Nephron (organoid): ENCODE data around the gene WIPF2.

Experiments
- H3K27ac Mint-ChIP-seq, 3 experiments: 2 replicates each; pipeline ENCODE4 v1.8.0; 2020; ENCODE audit warnings: mixed read lengths in 3 of 3, mild to moderate bottlenecking in 2 of 3, moderate library complexity in 1 of 3
- H3K27me3 Mint-ChIP-seq: 2 replicates; pipeline ENCODE4 v1.8.0; 2021; ENCODE audit warnings: low read depth, mild to moderate bottlenecking, moderate library complexity, mixed read lengths
- H3K36me3 Mint-ChIP-seq: 2 replicates; pipeline ENCODE4 v1.8.0; 2020; ENCODE audit warnings: low read depth, mixed read lengths
- H3K4me1 Mint-ChIP-seq: 2 replicates; pipeline ENCODE4 v1.8.0; 2020; ENCODE audit warnings: mixed read lengths
- H3K4me3 Mint-ChIP-seq, 3 experiments: 2 replicates each; pipeline ENCODE4 v1.8.0; 2020; ENCODE audit warnings: mild to moderate bottlenecking in 3 of 3, mixed read lengths in 3 of 3, moderate library complexity in 2 of 3
- H3K9me3 Mint-ChIP-seq: 2 replicates; pipeline ENCODE4 v1.8.0; 2020; ENCODE audit warnings: mixed read lengths
- TF ChIP-seq, protein P1 (sequence below), 3 experiments: fragments of 200-600 bp; sonication (generic); IDR thresholded peaks; one replicate each; pipeline ENCODE4 v1.5.0; 2021; ENCODE audit warnings: antibody characterized with exemption in 3 of 3; ENCODE audit not compliant: unreplicated experiment in 3 of 3

Gene WIPF2

GRCh38 chr17:40178660-40179059, 40.4 kb upstream of the WIPF2 start:
- Mint-ChIP-seq H3K27me3 (peaks cover 5% of the 10 kb centered on the region), H3K27ac (no peak overlapping the region), H3K9me3 (no peaks in the 10 kb centered on the region), H3K36me3 (peaks cover 22% of the 10 kb centered on the region), H3K4me3 (peak overlapping the region; percentile 78 to 80 (median 78)), H3K4me1 (peaks cover 17% of the 10 kb centered on the region)
- TF ChIP-seq, protein P1, sequence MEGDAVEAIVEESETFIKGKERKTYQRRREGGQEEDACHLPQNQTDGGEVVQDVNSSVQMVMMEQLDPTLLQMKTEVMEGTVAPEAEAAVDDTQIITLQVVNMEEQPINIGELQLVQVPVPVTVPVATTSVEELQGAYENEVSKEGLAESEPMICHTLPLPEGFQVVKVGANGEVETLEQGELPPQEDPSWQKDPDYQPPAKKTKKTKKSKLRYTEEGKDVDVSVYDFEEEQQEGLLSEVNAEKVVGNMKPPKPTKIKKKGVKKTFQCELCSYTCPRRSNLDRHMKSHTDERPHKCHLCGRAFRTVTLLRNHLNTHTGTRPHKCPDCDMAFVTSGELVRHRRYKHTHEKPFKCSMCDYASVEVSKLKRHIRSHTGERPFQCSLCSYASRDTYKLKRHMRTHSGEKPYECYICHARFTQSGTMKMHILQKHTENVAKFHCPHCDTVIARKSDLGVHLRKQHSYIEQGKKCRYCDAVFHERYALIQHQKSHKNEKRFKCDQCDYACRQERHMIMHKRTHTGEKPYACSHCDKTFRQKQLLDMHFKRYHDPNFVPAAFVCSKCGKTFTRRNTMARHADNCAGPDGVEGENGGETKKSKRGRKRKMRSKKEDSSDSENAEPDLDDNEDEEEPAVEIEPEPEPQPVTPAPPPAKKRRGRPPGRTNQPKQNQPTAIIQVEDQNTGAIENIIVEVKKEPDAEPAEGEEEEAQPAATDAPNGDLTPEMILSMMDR (IDR thresholded peaks at IDR 0.05; ENCODE audit: unreplicated experiment in 3 of 3), result no peak

DNA sequence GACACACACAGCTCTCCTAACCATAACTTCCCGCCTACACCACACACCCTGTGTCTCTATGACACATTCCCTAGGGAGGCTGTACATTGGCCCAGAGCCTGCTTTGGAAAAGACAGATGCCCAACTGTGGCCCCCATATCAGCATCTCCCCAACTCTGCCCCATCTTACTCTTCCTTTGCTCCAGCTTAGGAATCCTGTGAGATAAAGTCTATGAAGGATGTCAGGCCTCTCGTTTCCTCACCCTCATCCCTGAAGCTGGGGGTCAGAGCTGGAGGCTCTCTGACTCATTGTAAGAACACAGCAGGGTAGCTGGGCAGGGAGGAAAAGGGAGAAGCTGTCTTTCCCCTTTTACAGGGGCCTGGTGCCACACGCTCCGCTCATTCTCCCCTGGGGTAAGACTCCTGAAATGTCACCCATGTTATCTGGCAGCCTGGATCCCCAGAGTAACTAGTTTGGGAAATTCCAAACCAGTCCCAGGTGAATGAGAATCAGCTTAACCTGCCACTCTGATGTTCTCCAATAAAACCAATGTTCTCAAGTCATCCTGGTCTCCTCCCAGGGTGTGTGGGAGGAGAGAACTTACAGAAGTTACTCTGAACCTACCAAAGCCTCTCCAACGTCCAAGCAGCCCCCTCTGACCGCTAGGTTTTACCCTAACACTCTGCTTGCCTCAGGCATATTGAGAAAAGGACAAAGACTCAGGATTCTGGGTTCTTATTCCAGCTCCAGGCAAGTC, 39.0 kb upstream of the WIPF2 start:
- peaks cover 15% of the 10 kb centered on the region for H3K36me3 Mint-ChIP-seq
- peak overlapping the region; percentile 55 to 84 (median 68) for H3K4me3 Mint-ChIP-seq
- TF ChIP-seq, protein P1 (IDR thresholded peaks at IDR 0.05; ENCODE audit: unreplicated experiment in 3 of 3), result no peak
- peaks cover 17% of the 10 kb centered on the region for H3K4me1 Mint-ChIP-seq
- peak overlapping the region; percentile 9 to 71 (median 58) for H3K27ac Mint-ChIP-seq
- H3K27me3 Mint-ChIP-seq, result peaks cover 5% of the 10 kb centered on the region
- no peaks in the 10 kb centered on the region for H3K9me3 Mint-ChIP-seq

GRCh38 chr17:40180694-40181093, 38.4 kb upstream of the WIPF2 start:
- peak overlapping the region; percentile 20 to 51 (median 49) for H3K4me3 Mint-ChIP-seq
- peaks cover 17% of the 10 kb centered on the region for H3K4me1 Mint-ChIP-seq
- H3K9me3 Mint-ChIP-seq, result no peaks in the 10 kb centered on the region
- TF ChIP-seq, protein P1 (IDR thresholded peaks at IDR 0.05; ENCODE audit: unreplicated experiment in 3 of 3), result no peak
- H3K27me3 Mint-ChIP-seq, result peaks cover 5% of the 10 kb centered on the region
- H3K36me3 Mint-ChIP-seq, result peaks cover 15% of the 10 kb centered on the region
- H3K27ac Mint-ChIP-seq, result peak overlapping the region; percentile 9 to 71 (median 58)

GRCh38 chr17:40181205-40181604, 37.9 kb upstream of the WIPF2 start:
- no peak overlapping the region for H3K4me3 Mint-ChIP-seq
- peaks cover 17% of the 10 kb centered on the region for H3K4me1 Mint-ChIP-seq
- H3K27me3 Mint-ChIP-seq, result peaks cover 4% of the 10 kb centered on the region
- no peak overlapping the region for H3K27ac Mint-ChIP-seq
- H3K36me3 Mint-ChIP-seq, result peaks cover 10% of the 10 kb centered on the region
- no peaks in the 10 kb centered on the region for H3K9me3 Mint-ChIP-seq
- TF ChIP-seq, protein P1 (IDR thresholded peaks at IDR 0.05; ENCODE audit: unreplicated experiment in 3 of 3), result no peak

DNA sequence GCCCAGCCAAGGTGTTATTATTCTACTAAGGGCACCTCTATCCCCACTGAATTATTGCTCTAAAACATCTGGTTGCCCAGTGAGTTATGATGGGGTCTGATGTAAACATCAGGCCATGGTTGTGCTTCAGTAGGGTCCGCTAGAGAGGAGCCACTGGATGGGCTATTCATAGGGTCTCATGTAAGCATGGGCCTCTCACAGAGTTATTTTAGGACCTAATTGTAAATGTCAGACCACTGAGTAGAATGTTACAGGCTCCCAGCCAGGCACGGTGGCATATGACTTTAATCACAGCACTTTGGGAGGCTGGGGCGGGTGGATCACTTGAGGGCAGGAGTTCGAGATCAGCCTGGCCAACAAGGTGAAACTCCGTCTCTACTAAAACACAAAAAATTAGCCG, 36.5 kb upstream of the WIPF2 start:
- no peak overlapping the region for H3K4me3 Mint-ChIP-seq
- TF ChIP-seq, protein P1 (IDR thresholded peaks at IDR 0.05; ENCODE audit: unreplicated experiment in 3 of 3), result no peak
- H3K27me3 Mint-ChIP-seq, result no peaks in the 10 kb centered on the region
- H3K4me1 Mint-ChIP-seq, result peaks cover 11% of the 10 kb centered on the region
- no peaks in the 10 kb centered on the region for H3K9me3 Mint-ChIP-seq
- no peak overlapping the region for H3K27ac Mint-ChIP-seq
- H3K36me3 Mint-ChIP-seq, result peaks cover 7% of the 10 kb centered on the region

DNA sequence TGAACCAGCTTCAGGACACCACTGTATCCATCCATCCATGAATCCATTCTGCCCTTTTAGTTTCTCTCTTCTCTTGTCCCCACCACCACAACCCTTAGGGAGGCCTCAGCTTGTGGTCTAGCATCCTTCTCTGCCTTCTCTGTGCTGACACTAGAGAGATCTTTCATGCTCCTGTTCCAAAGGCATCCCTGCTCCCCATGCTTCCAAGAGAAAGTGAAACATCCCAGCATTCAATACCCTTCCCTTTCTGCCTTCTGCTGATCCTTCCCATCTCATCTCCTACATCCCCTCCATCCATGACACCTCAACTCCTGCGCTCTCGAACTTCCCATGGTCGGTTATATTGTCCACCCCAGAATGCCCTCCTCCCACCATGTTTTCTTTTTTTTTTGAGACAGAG, 31.9 kb upstream of the WIPF2 start:
- Mint-ChIP-seq H3K4me1 (peaks cover 6% of the 10 kb centered on the region), H3K9me3 (no peaks in the 10 kb centered on the region), H3K4me3 (no peak overlapping the region), H3K27ac (no peak overlapping the region), H3K36me3 (peaks cover 20% of the 10 kb centered on the region), H3K27me3 (peaks cover 3% of the 10 kb centered on the region)
- TF ChIP-seq, protein P1 (IDR thresholded peaks at IDR 0.05; ENCODE audit: unreplicated experiment in 3 of 3), result no peak
